ENCODE results near the gene COX7A2L.

GRCh38 chr2:42328923-42329322, 32.1 kb downstream of the COX7A2L start:
- TF ChIP-seq, protein P1, sequence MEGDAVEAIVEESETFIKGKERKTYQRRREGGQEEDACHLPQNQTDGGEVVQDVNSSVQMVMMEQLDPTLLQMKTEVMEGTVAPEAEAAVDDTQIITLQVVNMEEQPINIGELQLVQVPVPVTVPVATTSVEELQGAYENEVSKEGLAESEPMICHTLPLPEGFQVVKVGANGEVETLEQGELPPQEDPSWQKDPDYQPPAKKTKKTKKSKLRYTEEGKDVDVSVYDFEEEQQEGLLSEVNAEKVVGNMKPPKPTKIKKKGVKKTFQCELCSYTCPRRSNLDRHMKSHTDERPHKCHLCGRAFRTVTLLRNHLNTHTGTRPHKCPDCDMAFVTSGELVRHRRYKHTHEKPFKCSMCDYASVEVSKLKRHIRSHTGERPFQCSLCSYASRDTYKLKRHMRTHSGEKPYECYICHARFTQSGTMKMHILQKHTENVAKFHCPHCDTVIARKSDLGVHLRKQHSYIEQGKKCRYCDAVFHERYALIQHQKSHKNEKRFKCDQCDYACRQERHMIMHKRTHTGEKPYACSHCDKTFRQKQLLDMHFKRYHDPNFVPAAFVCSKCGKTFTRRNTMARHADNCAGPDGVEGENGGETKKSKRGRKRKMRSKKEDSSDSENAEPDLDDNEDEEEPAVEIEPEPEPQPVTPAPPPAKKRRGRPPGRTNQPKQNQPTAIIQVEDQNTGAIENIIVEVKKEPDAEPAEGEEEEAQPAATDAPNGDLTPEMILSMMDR (IDR thresholded peaks at IDR 0.05), result no peak
- TF ChIP-seq POLR2A (IDR thresholded peaks at IDR 0.05) (no peak), POLR2AphosphoS5 (IDR thresholded peaks at IDR 0.05) (no peak)

Data from breast epithelium (tissue), 3 donors.